HEK293 (cell line): Measurements from ENCODE around the gene CATSPERZ.

Experiments used
- CTCF ChIA-PET: fragments of 350-600 bp; formaldehyde crosslinking; extraction: SDS; loops from one replicate; lab custom pipeline; 2021; ENCODE audit warnings: antibody characterized with exemption; lab: Yijun Ruan, JAX
- POLR2A ChIA-PET: fragments of 300-600 bp; formaldehyde crosslinking; extraction: SDS; loops from one replicate; lab custom pipeline; 2020; ENCODE audit warnings: antibody characterized with exemption, inconsistent platforms; lab: Yijun Ruan, JAX
- H3K27ac ChIP-seq: fragments of 200-500 bp; sonication (Bioruptor generic); 2 replicates; pipeline ENCODE4 v1.5.1; 2014; ENCODE audit warnings: low read depth, low read length, control low read depth, inconsistent platforms; ENCODE audit errors: extremely low read depth
- H3K36me3 ChIP-seq, 2 experiments: fragments of 200-500 bp in 1 of 2; sonication (Bioruptor generic) in 1 of 2; 1 replicate in 1 of 2; 2 replicates in 1 of 2; pipeline ENCODE4 v1.5.1; 2014 to 2017; ENCODE audit warnings: inconsistent platforms in 2 of 2, low read length in 2 of 2; ENCODE audit not compliant: control insufficient read depth in 2 of 2, insufficient read depth in 1 of 2
- H3K4me1 ChIP-seq: fragments of 200-500 bp; sonication (Bioruptor generic); 2 replicates; pipeline ENCODE4 v1.5.1; 2014; ENCODE audit warnings: mild to moderate bottlenecking, low read length, inconsistent platforms; ENCODE audit not compliant: control insufficient read depth, insufficient read depth
- H3K4me3 ChIP-seq: 2 replicates; pipeline ENCODE4 v1.5.1; 2011; ENCODE audit warnings: low read depth, mild to moderate bottlenecking, control low read depth, low read length, moderate library complexity
- H3K9me3 ChIP-seq: fragments of 200-500 bp; sonication (Bioruptor generic); 2 replicates; pipeline ENCODE4 v1.5.1; 2014; ENCODE audit warnings: low read depth, low read length, inconsistent platforms; ENCODE audit not compliant: control insufficient read depth, insufficient read depth
- AEBP2 ChIP-seq: fragments of 450-650 bp; formaldehyde crosslinking; IDR thresholded peaks from 2 replicates; pipeline ENCODE4 v1.5.1; 2016; ENCODE audit warnings: missing biosample characterization, missing genetic modification characterization, borderline replicate concordance
- EGR2 ChIP-seq: fragments of 450-650 bp; formaldehyde crosslinking; IDR thresholded peaks from 2 replicates; pipeline ENCODE4 v1.5.1; 2016; ENCODE audit warnings: low read depth, missing biosample characterization, missing genetic modification characterization
- GLI4 ChIP-seq: fragments of 450-650 bp; formaldehyde crosslinking; IDR thresholded peaks from 2 replicates; pipeline ENCODE4 v1.5.1; 2016; ENCODE audit warnings: missing biosample characterization, missing genetic modification characterization
- KLF1 ChIP-seq: fragments of 450-650 bp; formaldehyde crosslinking; IDR thresholded peaks from 2 replicates; pipeline ENCODE4 v1.5.1; 2016; ENCODE audit warnings: missing biosample characterization, missing genetic modification characterization
- KLF16 ChIP-seq: fragments of 450-650 bp; formaldehyde crosslinking; IDR thresholded peaks from 2 replicates; pipeline ENCODE4 v1.5.1; 2017; ENCODE audit warnings: missing biosample characterization, missing genetic modification characterization
- OVOL3 ChIP-seq: fragments of 450-650 bp; formaldehyde crosslinking; IDR thresholded peaks from 2 replicates; pipeline ENCODE4 v1.5.1; 2016; ENCODE audit warnings: missing biosample characterization, missing genetic modification characterization
- SP2 ChIP-seq: fragments of 450-650 bp; formaldehyde crosslinking; IDR thresholded peaks from 2 replicates; pipeline ENCODE4 v1.5.1; 2016; ENCODE audit warnings: missing biosample characterization, missing genetic modification characterization
- SP3 ChIP-seq: fragments of 450-650 bp; formaldehyde crosslinking; IDR thresholded peaks from 2 replicates; pipeline ENCODE4 v1.5.1; 2016; ENCODE audit warnings: missing biosample characterization, missing genetic modification characterization
- ZBTB26 ChIP-seq: fragments of 450-650 bp; formaldehyde crosslinking; optimal IDR thresholded peaks from 2 replicates; pipeline ENCODE3; 2016; ENCODE audit warnings: missing biosample characterization, mild to moderate bottlenecking, missing genetic modification characterization
- ZFHX2 ChIP-seq: fragments of 450-650 bp; formaldehyde crosslinking; conservative IDR thresholded peaks from 2 replicates; pipeline ENCODE4 v1.5.1; 2016; ENCODE audit warnings: missing biosample characterization, missing genetic modification characterization
- ZIC2 ChIP-seq: fragments of 450-650 bp; formaldehyde crosslinking; IDR thresholded peaks from 2 replicates; pipeline ENCODE4 v1.5.1; 2016; ENCODE audit warnings: missing biosample characterization, missing genetic modification characterization
- ZNF175 ChIP-seq: fragments of 450-650 bp; formaldehyde crosslinking; IDR thresholded peaks from 2 replicates; pipeline ENCODE4 v1.5.1; 2016; ENCODE audit warnings: missing biosample characterization, missing genetic modification characterization
- ZNF202 ChIP-seq: fragments of 450-650 bp; formaldehyde crosslinking; IDR thresholded peaks from 2 replicates; pipeline ENCODE4 v1.5.1; 2016; ENCODE audit warnings: missing biosample characterization, missing genetic modification characterization, borderline replicate concordance
- ZNF596 ChIP-seq: fragments of 450-650 bp; IDR thresholded peaks from 2 replicates; pipeline ENCODE4 v1.5.0; 2018; ENCODE audit warnings: missing biosample characterization, mild to moderate bottlenecking, missing genetic modification characterization, moderate library complexity
- ZNF704 ChIP-seq: fragments of 450-650 bp; formaldehyde crosslinking; IDR thresholded peaks from 2 replicates; pipeline ENCODE4 v1.5.1; 2016; ENCODE audit warnings: missing biosample characterization, missing genetic modification characterization
- ZSCAN16 ChIP-seq: fragments of 450-650 bp; formaldehyde crosslinking; IDR thresholded peaks from 2 replicates; pipeline ENCODE4 v1.5.1; 2016; ENCODE audit warnings: missing biosample characterization, missing genetic modification characterization
- ZSCAN18 ChIP-seq: fragments of 450-650 bp; formaldehyde crosslinking; IDR thresholded peaks from 2 replicates; pipeline ENCODE4 v1.5.1; 2016; ENCODE audit warnings: missing biosample characterization, missing genetic modification characterization

CATSPERZ gene

GRCh38 chr11:64290352-64291261 is 9.6 kb upstream of the CATSPERZ start:
- ChIA-PET POLR2A (interaction anchor here (0.6 kb wide), 1 partner anchor 669 kb away, joined by 4 read pairs; no protein-coding TSS in a partner anchor), CTCF (interaction anchor here (1.1 to 1.7 kb wide), 4 partner anchors 11 to 64 kb away, joined by 3 to 11 read pairs (median 8); no protein-coding TSS in a partner anchor)
- no peaks in the 10 kb centered on the region for H3K4me1 ChIP-seq
- TF ChIP-seq SP2 (tag by site-specific recombination) (peak; percentile 19; the same call in 1 of the 2 replicates), ZNF175 (no peak), ZSCAN16 (no peak), AEBP2 (tag by site-specific recombination) (no peak), GLI4 (tag by site-specific recombination) (no peak)
- H3K4me3 ChIP-seq, result no peak overlapping the region
- no peak overlapping the region for H3K27ac ChIP-seq
- no peaks in the 10 kb centered on the region for H3K9me3 ChIP-seq
- peaks cover 0 to 24% of the 10 kb centered on the region in 2 experiments; a peak in 1 of 3 replicates for H3K36me3 ChIP-seq

- peak within 1 kb of the TSS; percentile 25 for H3K4me3 ChIP-seq
- no peaks in the 10 kb centered on the region for H3K4me1 ChIP-seq
- TF ChIP-seq ZNF596 (tag by site-specific recombination) (no peak), ZNF704 (tag by site-specific recombination) (no peak), ZSCAN18 (no peak), KLF16 (tag by site-specific recombination) (no peak)
- H3K9me3 ChIP-seq, result no peaks in the 10 kb centered on the region
- H3K27ac ChIP-seq, result no peak within 1 kb of the TSS; the same call in 1 of the 2 replicates
- CTCF ChIA-PET, result no interaction called here
- H3K36me3 ChIP-seq, result peaks cover 0 to 24% of the 10 kb centered on the region in 2 experiments; a peak in 1 of 3 replicates
- POLR2A ChIA-PET, result no interaction called here
Measured at GRCh38 chr11:64291262-64291751, 8.9 kb upstream of the CATSPERZ start, which contains the start of gene KCNK4. KCNK4 (plus strand) TSS chr11:64291302; CDS start chr11:64293019, 1,717 bp downstream.

GRCh38 chr11:64291752-64292459 is 8.3 kb upstream of the CATSPERZ start:
- Histone ChIP-seq H3K36me3 (peaks cover 0 to 23% of the 10 kb centered on the region in 2 experiments; a peak in 1 of 3 replicates), H3K4me1 (no peaks in the 10 kb centered on the region), H3K4me3 (peak overlapping the region; percentile 25)
- CTCF ChIA-PET, result interaction anchor here (1.0 to 1.4 kb wide), 2 partner anchors 9 to 63 kb away, joined by 3 to 6 read pairs; no protein-coding TSS in a partner anchor
- TF ChIP-seq EGR2 (peak; percentile 26; the same call in 1 of the 2 replicates), ZBTB26 (peak; percentile 44), OVOL3 (tag by site-specific recombination) (no peak), ZNF704 (tag by site-specific recombination) (no peak), ZIC2 (tag by site-specific recombination) (no peak), KLF1 (tag by site-specific recombination) (0 out of 2 replicates have a peak, but pooled peaks have one; percentile 14), SP3 (tag by site-specific recombination) (no peak), ZNF202 (tag by site-specific recombination) (no peak), ZFHX2 (tag by site-specific recombination) (peak; percentile 97)
- TF ChIP-seq, all 188 proteins: peak for 4
- POLR2A ChIA-PET, result no interaction called here
- Histone ChIP-seq H3K27ac (no peak overlapping the region; the same call in 1 of the 2 replicates), H3K9me3 (no peaks in the 10 kb centered on the region)
